Effector memory CD4-positive, alpha-beta T cell (primary cell): Measurements from ENCODE around the gene FGF8.

Experiments
- DNase-seq, 3 donors: peaks; one replicate each; pipeline ENCODE4 v3.0.0-alpha.2; 2020
- H3K27ac ChIP-seq: 2 replicates; pipeline ENCODE4 v1.7.0; 2013; ENCODE audit warnings: mild to moderate bottlenecking, low read length, moderate library complexity; ENCODE audit not compliant: insufficient read depth, poor library complexity, severe bottlenecking
- H3K27me3 ChIP-seq: replicated peaks from 2 replicates; pipeline ENCODE4 v1.7.0; 2013; ENCODE audit warnings: mild to moderate bottlenecking, low read length; ENCODE audit not compliant: insufficient read depth, control insufficient read depth, poor library complexity, severe bottlenecking
- H3K36me3 ChIP-seq: 2 replicates; pipeline ENCODE4 v1.7.0; 2013; ENCODE audit warnings: mild to moderate bottlenecking, low read length, moderate library complexity; ENCODE audit not compliant: control insufficient read depth, insufficient read depth
- H3K4me1 ChIP-seq: 2 replicates; pipeline ENCODE4 v1.7.0; 2013; ENCODE audit warnings: low read length, mild to moderate bottlenecking; ENCODE audit not compliant: control insufficient read depth, insufficient read depth, poor library complexity, severe bottlenecking
- H3K4me3 ChIP-seq: 2 replicates; pipeline ENCODE4 v1.7.0; 2013; ENCODE audit warnings: low read length, low read depth, mild to moderate bottlenecking; ENCODE audit not compliant: insufficient read depth, poor library complexity, severe bottlenecking
- H3K9me3 ChIP-seq: 2 replicates; pipeline ENCODE4 v1.7.0; 2013; ENCODE audit warnings: mild to moderate bottlenecking, low read length, moderate library complexity; ENCODE audit not compliant: control insufficient read depth

FGF8 gene

GRCh38 chr10:101777619-101778145 lies 1.8 kb upstream of the FGF8 start:
- peaks cover 43% of the 10 kb centered on the region for H3K27me3 ChIP-seq
- DNase-seq: no peak
- H3K36me3 ChIP-seq: no peaks in the 10 kb centered on the region
- no peaks in the 10 kb centered on the region for H3K9me3 ChIP-seq
- H3K4me1 ChIP-seq: peaks cover 49% of the 10 kb centered on the region
- no peak overlapping the region for H3K27ac ChIP-seq
- H3K4me3 ChIP-seq: no peak overlapping the region

- peaks cover 53% of the 10 kb centered on the region for H3K27me3 ChIP-seq
- H3K36me3 ChIP-seq: no peaks in the 10 kb centered on the region
- H3K4me1 ChIP-seq: peaks cover 36% of the 10 kb centered on the region
- no peak for DNase-seq
- H3K4me3 ChIP-seq: no peak overlapping the region
- H3K9me3 ChIP-seq: no peaks in the 10 kb centered on the region
- H3K27ac ChIP-seq: no peak overlapping the region
These were observed 375 bp upstream of the FGF8 start for GRCh38 chr10:101776161-101776817.

GRCh38 chr10:101774589-101775272 lies 1.2 kb downstream of the FGF8 start:
- H3K9me3 ChIP-seq: no peaks in the 10 kb centered on the region
- no peak for DNase-seq
- H3K27me3 ChIP-seq: peaks cover 55% of the 10 kb centered on the region
- H3K4me1 ChIP-seq: peaks cover 29% of the 10 kb centered on the region
- H3K36me3 ChIP-seq: no peaks in the 10 kb centered on the region
- H3K27ac ChIP-seq: no peak overlapping the region
- H3K4me3 ChIP-seq: no peak overlapping the region

GRCh38 chr10:101773923-101774588 lies 1.9 kb downstream of the FGF8 start:
- H3K4me1 ChIP-seq: peaks cover 22% of the 10 kb centered on the region
- H3K4me3 ChIP-seq: no peak overlapping the region
- H3K36me3 ChIP-seq: no peaks in the 10 kb centered on the region
- no peak overlapping the region for H3K27ac ChIP-seq
- H3K9me3 ChIP-seq: no peaks in the 10 kb centered on the region
- H3K27me3 ChIP-seq: peaks cover 55% of the 10 kb centered on the region
- no peak for DNase-seq

GRCh38 chr10:101772895-101773761 lies 2.8 kb downstream of the FGF8 start:
- Histone ChIP-seq H3K4me1 (peaks cover 18% of the 10 kb centered on the region), H3K9me3 (no peaks in the 10 kb centered on the region), H3K4me3 (no peak overlapping the region), H3K36me3 (no peaks in the 10 kb centered on the region), H3K27ac (no peak overlapping the region), H3K27me3 (peaks cover 51% of the 10 kb centered on the region)
- DNase-seq: no peak

- no peak for DNase-seq
- H3K27me3 ChIP-seq: peaks cover 50% of the 10 kb centered on the region
These were observed 3.7 kb downstream of the FGF8 start for GRCh38 chr10:101772017-101772894.

GRCh38 chr10:101771380-101771779 lies 4.5 kb downstream of the FGF8 start:
- H3K4me1 ChIP-seq: peaks cover 18% of the 10 kb centered on the region
- no peak overlapping the region for H3K4me3 ChIP-seq
- no peak overlapping the region for H3K27ac ChIP-seq
- peaks cover 42% of the 10 kb centered on the region for H3K27me3 ChIP-seq
- no peaks in the 10 kb centered on the region for H3K9me3 ChIP-seq
- DNase-seq: no peak
- H3K36me3 ChIP-seq: no peaks in the 10 kb centered on the region

More at GRCh38 chr10:101772017-101772894, 3.7 kb downstream of the FGF8 start:
- H3K4me3 ChIP-seq: no peak overlapping the region
- H3K9me3 ChIP-seq: no peaks in the 10 kb centered on the region
- H3K4me1 ChIP-seq: peaks cover 18% of the 10 kb centered on the region
- H3K27ac ChIP-seq: no peak overlapping the region
- no peaks in the 10 kb centered on the region for H3K36me3 ChIP-seq

GRCh38 chr10:101770331-101771215 lies 5.3 kb downstream of the FGF8 start:
- Histone ChIP-seq H3K4me3 (no peak overlapping the region), H3K27ac (no peak overlapping the region), H3K36me3 (no peaks in the 10 kb centered on the region), H3K9me3 (no peaks in the 10 kb centered on the region), H3K27me3 (peaks cover 40% of the 10 kb centered on the region), H3K4me1 (peaks cover 18% of the 10 kb centered on the region)
- no peak for DNase-seq
